ENCODE measurements around the gene KAZN. TPM values are rescaled to one million over a fixed set of nuclear protein-coding genes. Genes with fewer than 3 reads are reported as not detected.

The KAZN gene
- total RNA-seq, 1 donor from 2014 or later: 9.4 TPM

GRCh38 chr1:14946684-14947238 is 348.3 kb downstream of the KAZN start:
- TF ChIP-seq CTCF (IDR thresholded peaks at IDR 0.05; ENCODE audit: insufficient read depth, low read depth, low read length) (no peak), EZH2 (IDR thresholded peaks at IDR 0.05; ENCODE audit: insufficient read depth, low read length) (no peak)
- H3K9ac ChIP-seq (ENCODE audit: low read length): peak overlapping the region; percentile 32
- peak; percentile 56 for FAIRE-seq
- peak overlapping the region; percentile 26 for H3K4me3 ChIP-seq (ENCODE audit: insufficient read depth, low read depth, low read length)
- H3K79me2 ChIP-seq (ENCODE audit: insufficient read depth, low read length): peaks cover 14% of the 10 kb centered on the region
- Mint-ChIP-seq H3K4me3 (ENCODE audit: unreplicated experiment) (peak overlapping the region; percentile 28), H3K4me1 (ENCODE audit: low read depth, unreplicated experiment) (peaks cover 58% of the 10 kb centered on the region), H3K27me3 (ENCODE audit: low read depth, unreplicated experiment) (peaks cover 1% of the 10 kb centered on the region), H3K9me3 (ENCODE audit: unreplicated experiment) (no peaks in the 10 kb centered on the region), H3K36me3 (ENCODE audit: low read depth, unreplicated experiment) (no peaks in the 10 kb centered on the region), H3K27ac (ENCODE audit: unreplicated experiment) (peak overlapping the region; percentile 89)
- no peaks in the 10 kb centered on the region for H3K36me3 ChIP-seq (ENCODE audit: insufficient read depth, low read length)
- peaks cover 52% of the 10 kb centered on the region for H3K4me1 ChIP-seq (ENCODE audit: insufficient read depth, low read length)
- no peaks in the 10 kb centered on the region for H4K20me1 ChIP-seq (ENCODE audit: insufficient read depth, low read length)
- peak overlapping the region; percentile 35 for H2AFZ ChIP-seq (ENCODE audit: low read depth, low read length)
- no peaks in the 10 kb centered on the region for H3K9me3 ChIP-seq (ENCODE audit: insufficient read depth, low read depth, low read length)
- no peaks in the 10 kb centered on the region for H3K27me3 ChIP-seq (ENCODE audit: insufficient read depth, low read length)
- H3K4me2 ChIP-seq (ENCODE audit: low read length): peak overlapping the region; percentile 80
- H3K27ac ChIP-seq (ENCODE audit: low read depth, low read length): peak overlapping the region; percentile 63
- peak; percentile 82 for DNase-seq (ENCODE audit: low read depth)

GRCh38 chr1:14947421-14947820 is 348.9 kb downstream of the KAZN start:
- Histone ChIP-seq H3K9ac (ENCODE audit: low read length) (peak overlapping the region; percentile 32), H3K4me3 (ENCODE audit: insufficient read depth, low read depth, low read length) (peak overlapping the region; percentile 26), H2AFZ (ENCODE audit: low read depth, low read length) (no peak overlapping the region), H3K27me3 (ENCODE audit: insufficient read depth, low read length) (no peaks in the 10 kb centered on the region), H3K9me3 (ENCODE audit: insufficient read depth, low read depth, low read length) (no peaks in the 10 kb centered on the region), H4K20me1 (ENCODE audit: insufficient read depth, low read length) (no peaks in the 10 kb centered on the region), H3K4me1 (ENCODE audit: insufficient read depth, low read length) (peaks cover 50% of the 10 kb centered on the region), H3K27ac (ENCODE audit: low read depth, low read length) (peak overlapping the region; percentile 63), H3K4me2 (ENCODE audit: low read length) (peak overlapping the region; percentile 80), H3K79me2 (ENCODE audit: insufficient read depth, low read length) (peaks cover 14% of the 10 kb centered on the region), H3K36me3 (ENCODE audit: insufficient read depth, low read length) (no peaks in the 10 kb centered on the region)
- Mint-ChIP-seq H3K4me1 (ENCODE audit: low read depth, unreplicated experiment) (peaks cover 52% of the 10 kb centered on the region), H3K27ac (ENCODE audit: unreplicated experiment) (no peak overlapping the region), H3K9me3 (ENCODE audit: unreplicated experiment) (no peaks in the 10 kb centered on the region), H3K4me3 (ENCODE audit: unreplicated experiment) (no peak overlapping the region), H3K27me3 (ENCODE audit: low read depth, unreplicated experiment) (peaks cover 1% of the 10 kb centered on the region), H3K36me3 (ENCODE audit: low read depth, unreplicated experiment) (no peaks in the 10 kb centered on the region)
- no peak for FAIRE-seq
- no peak for TF ChIP-seq CTCF (IDR thresholded peaks at IDR 0.05; ENCODE audit: insufficient read depth, low read depth, low read length)
- TF ChIP-seq EZH2 (IDR thresholded peaks at IDR 0.05; ENCODE audit: insufficient read depth, low read length): no peak
- no peak for DNase-seq (ENCODE audit: low read depth)

- H3K27me3 Mint-ChIP-seq (ENCODE audit: low read depth, unreplicated experiment): peaks cover 1% of the 10 kb centered on the region
- no peak for DNase-seq (ENCODE audit: low read depth)
- no peaks in the 10 kb centered on the region for H3K36me3 ChIP-seq (ENCODE audit: insufficient read depth, low read length)
- H3K9ac ChIP-seq (ENCODE audit: low read length): no peak overlapping the region
- H2AFZ ChIP-seq (ENCODE audit: low read depth, low read length): no peak overlapping the region
- no peak overlapping the region for H3K4me2 ChIP-seq (ENCODE audit: low read length)
- no peak for FAIRE-seq
- no peaks in the 10 kb centered on the region for H3K36me3 Mint-ChIP-seq (ENCODE audit: low read depth, unreplicated experiment)
- TF ChIP-seq CTCF (IDR thresholded peaks at IDR 0.05; ENCODE audit: insufficient read depth, low read depth, low read length): no peak
- no peak for TF ChIP-seq EZH2 (IDR thresholded peaks at IDR 0.05; ENCODE audit: insufficient read depth, low read length)
- H3K27me3 ChIP-seq (ENCODE audit: insufficient read depth, low read length): no peaks in the 10 kb centered on the region
- peaks cover 15% of the 10 kb centered on the region for H3K79me2 ChIP-seq (ENCODE audit: insufficient read depth, low read length)
- H3K27ac Mint-ChIP-seq (ENCODE audit: unreplicated experiment): no peak overlapping the region
- H3K4me1 ChIP-seq (ENCODE audit: insufficient read depth, low read length): peaks cover 42% of the 10 kb centered on the region
- no peaks in the 10 kb centered on the region for H4K20me1 ChIP-seq (ENCODE audit: insufficient read depth, low read length)
- H3K9me3 Mint-ChIP-seq (ENCODE audit: unreplicated experiment): no peaks in the 10 kb centered on the region
- no peaks in the 10 kb centered on the region for H3K9me3 ChIP-seq (ENCODE audit: insufficient read depth, low read depth, low read length)
- H3K4me1 Mint-ChIP-seq (ENCODE audit: low read depth, unreplicated experiment): peaks cover 45% of the 10 kb centered on the region
- no peak overlapping the region for H3K27ac ChIP-seq (ENCODE audit: low read depth, low read length)
- no peak overlapping the region for H3K4me3 ChIP-seq (ENCODE audit: insufficient read depth, low read depth, low read length)
- H3K4me3 Mint-ChIP-seq (ENCODE audit: unreplicated experiment): no peak overlapping the region
Observed at GRCh38 chr1:14948112-14948652, 349.7 kb downstream of the KAZN start.
